Esophagus (tissue), 2 donors: ENCODE results near the gene CASZ1. TPM values are rescaled to one million over a fixed set of nuclear protein-coding genes. Genes with fewer than 3 reads are reported as not detected.

ENCODE experiments used
- H3K27ac ChIP-seq, 2 donors: one replicate each; pipeline ENCODE4 v1.5.1; 2013; ENCODE audit warnings: low read depth in 2 of 2, mild to moderate bottlenecking in 2 of 2, inconsistent platforms in 1 of 2, low read length in 1 of 2, moderate library complexity in 1 of 2
- H3K27me3 ChIP-seq, 2 donors: one replicate each; pipeline ENCODE4 v1.6.1; 2013; ENCODE audit warnings: low read length in 2 of 2, control low read depth in 1 of 2, mild to moderate bottlenecking in 1 of 2; ENCODE audit not compliant: insufficient read depth in 2 of 2, control insufficient read depth in 1 of 2
- H3K36me3 ChIP-seq, 2 donors: one replicate each; pipeline ENCODE4 v1.6.1; 2013; ENCODE audit warnings: low read length in 1 of 2; ENCODE audit not compliant: control insufficient read depth in 2 of 2, insufficient read depth in 2 of 2
- H3K4me1 ChIP-seq, 2 donors: one replicate each; pipeline ENCODE4 v1.6.1; 2013; ENCODE audit warnings: low read length in 1 of 2; ENCODE audit not compliant: control insufficient read depth in 2 of 2, insufficient read depth in 2 of 2
- H3K4me3 ChIP-seq, 2 donors: one replicate each; pipeline ENCODE4 v1.5.1; 2013; ENCODE audit warnings: low read length in 2 of 2, mild to moderate bottlenecking in 2 of 2, low read depth in 1 of 2, moderate library complexity in 1 of 2
- H3K9me3 ChIP-seq, 2 donors: one replicate each; pipeline ENCODE4 v1.6.1; 2013; ENCODE audit warnings: mild to moderate bottlenecking in 2 of 2, low read depth in 1 of 2, low read length in 1 of 2, moderate library complexity in 1 of 2; ENCODE audit not compliant: control insufficient read depth in 2 of 2, insufficient read depth in 1 of 2
- WGBS, 2 donors: extraction: QIAGEN DNeasy Blood & Tissue Kit; methylation state at CpG; one replicate each; pipeline ENCODE4 v1.1.7; 2013; 5-methylcytosine and 5-hydroxymethylcytosine counted together
- polyA plus RNA-seq, 2 donors: library from polyadenylated mRNA; stranded (reverse); fragments of 200-250 nt; gene quantifications; one replicate each; pipeline ENCODE4 v1.2.3, GENCODE V29; 2013
- donor health status: healthy with polysubstance abuse.
- donor health status: Bipolar disorder and iron deficiency.

CASZ1 gene
- polyA plus RNA-seq, 2 donors, result 10.8 to 18.1 TPM

DNA sequence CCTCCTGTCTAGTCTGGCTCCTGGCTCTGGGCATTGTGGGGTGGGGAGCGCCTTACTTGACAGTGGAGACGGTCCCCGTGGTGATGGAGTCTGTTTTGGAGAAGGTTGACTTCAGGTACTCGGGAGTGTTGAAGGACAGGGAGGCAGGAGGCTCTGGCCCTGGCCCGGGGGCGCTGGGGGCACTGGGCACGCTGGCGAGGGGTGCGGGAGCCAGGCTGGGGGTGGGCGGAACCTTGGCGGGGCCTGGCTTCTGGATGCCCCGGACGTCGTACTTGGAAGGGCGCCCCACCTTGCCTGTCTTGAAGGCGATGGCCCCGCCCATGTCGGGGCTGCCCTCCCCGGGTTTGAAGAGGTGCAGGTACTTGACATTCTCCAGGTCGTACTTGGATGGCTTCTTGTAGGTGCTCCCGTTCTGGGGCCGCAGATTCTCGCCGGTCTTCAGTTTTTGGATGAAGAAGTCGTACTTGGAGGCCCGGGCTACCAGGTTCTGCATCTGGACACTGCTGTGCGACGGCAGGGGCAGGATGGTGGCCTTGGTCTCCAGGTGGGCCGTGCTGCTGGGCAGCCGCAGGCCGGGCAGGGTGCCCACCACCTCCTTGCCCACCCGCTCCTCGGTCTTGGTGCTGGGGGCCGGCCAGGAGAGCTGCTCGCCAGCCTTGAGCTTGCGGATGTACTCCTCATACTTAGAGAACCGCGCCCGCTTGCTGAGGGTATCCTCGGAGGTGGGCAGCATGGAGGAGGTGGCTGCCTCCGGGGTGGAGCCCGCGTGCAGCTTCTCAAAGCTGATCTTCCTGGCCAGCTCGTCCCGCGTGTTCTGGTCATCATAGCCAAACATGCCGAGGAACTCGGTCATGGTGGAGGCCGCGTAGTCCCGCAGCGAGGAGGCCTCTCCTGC lies 136.6 kb downstream of the CASZ1 start:
- Histone ChIP-seq H3K9me3 (no peaks in the 10 kb centered on the region), H3K27ac (no peak overlapping the region), H3K4me1 (peaks cover 0 to 2% of the 10 kb centered on the region in 2 donors), H3K27me3 (no peaks in the 10 kb centered on the region), H3K4me3 (no peak overlapping the region), H3K36me3 (peaks cover 8 to 55% of the 10 kb centered on the region in 2 donors)
- WGBS, 2 donors, result 87 to 89% methylated on average over 52 of the region's 52 CpGs

- 92 to 95% methylated on average over 18 of the region's 18 CpGs for WGBS, 2 donors
- Histone ChIP-seq H3K4me1 (peaks cover 2 to 3% of the 10 kb centered on the region in 2 donors), H3K27ac (no peak overlapping the region), H3K36me3 (peaks cover 8 to 52% of the 10 kb centered on the region in 2 donors), H3K4me3 (no peak overlapping the region), H3K9me3 (no peaks in the 10 kb centered on the region), H3K27me3 (no peaks in the 10 kb centered on the region)
Observed at GRCh38 chr1:10659218-10659617, 137.2 kb downstream of the CASZ1 start.

- Histone ChIP-seq H3K27me3 (no peaks in the 10 kb centered on the region), H3K4me1 (peaks cover 2 to 3% of the 10 kb centered on the region in 2 donors), H3K9me3 (no peaks in the 10 kb centered on the region), H3K27ac (no peak overlapping the region), H3K36me3 (peaks cover 13 to 54% of the 10 kb centered on the region in 2 donors), H3K4me3 (no peak overlapping the region)
- 77 to 82% methylated on average over 19 of the region's 19 CpGs for WGBS, 2 donors
Observed at GRCh38 chr1:10658396-10659066, 137.9 kb downstream of the CASZ1 start.

GRCh38 chr1:10657088-10657847 lies 139.2 kb downstream of the CASZ1 start:
- H3K4me3 ChIP-seq, result no peak overlapping the region
- H3K36me3 ChIP-seq, result peaks cover 14 to 61% of the 10 kb centered on the region in 2 donors
- no peaks in the 10 kb centered on the region for H3K9me3 ChIP-seq
- H3K27ac ChIP-seq, result peak overlapping the region in 1 of 2 donors; percentile 22
- no peaks in the 10 kb centered on the region for H3K27me3 ChIP-seq
- peaks cover 0 to 5% of the 10 kb centered on the region in 2 donors for H3K4me1 ChIP-seq
- WGBS, 2 donors, result 78 to 81% methylated on average over 29 of the region's 29 CpGs

GRCh38 chr1:10656431-10656830 lies 140.0 kb downstream of the CASZ1 start:
- WGBS, 2 donors, result 92% methylated on average over 15 of the region's 15 CpGs
- H3K4me3 ChIP-seq, result no peak overlapping the region
- no peaks in the 10 kb centered on the region for H3K9me3 ChIP-seq
- H3K27me3 ChIP-seq, result no peaks in the 10 kb centered on the region
- H3K4me1 ChIP-seq, result peaks cover 0 to 5% of the 10 kb centered on the region in 2 donors
- H3K27ac ChIP-seq, result no peak overlapping the region
- peaks cover 14 to 64% of the 10 kb centered on the region in 2 donors for H3K36me3 ChIP-seq

DNA sequence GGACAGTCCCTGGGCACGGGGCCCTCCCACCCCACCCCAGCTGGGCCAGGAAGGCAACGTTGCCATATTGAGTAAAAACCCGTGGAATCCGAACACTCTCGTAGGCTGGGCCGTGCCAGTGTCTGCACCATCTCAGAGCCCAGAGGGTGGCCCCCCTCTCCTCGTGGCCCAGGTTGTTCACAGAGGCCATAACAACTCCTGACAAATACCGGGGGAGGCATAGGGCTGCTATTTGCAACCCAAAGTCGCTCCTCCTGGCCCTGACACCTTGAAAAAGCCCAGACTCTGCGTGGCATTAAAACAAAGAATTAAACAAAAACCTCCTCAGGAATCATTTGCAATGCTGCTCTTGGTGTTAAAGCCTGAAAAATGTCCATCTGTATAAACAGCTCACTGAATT lies 141.4 kb downstream of the CASZ1 start:
- no peaks in the 10 kb centered on the region for H3K27me3 ChIP-seq
- 80 to 82% methylated on average over 10 of the region's 10 CpGs for WGBS, 2 donors
- peaks cover 0 to 5% of the 10 kb centered on the region in 2 donors for H3K4me1 ChIP-seq
- no peak overlapping the region for H3K27ac ChIP-seq
- no peak overlapping the region for H3K4me3 ChIP-seq
- H3K9me3 ChIP-seq, result no peaks in the 10 kb centered on the region
- H3K36me3 ChIP-seq, result peaks cover 14 to 62% of the 10 kb centered on the region in 2 donors

DNA sequence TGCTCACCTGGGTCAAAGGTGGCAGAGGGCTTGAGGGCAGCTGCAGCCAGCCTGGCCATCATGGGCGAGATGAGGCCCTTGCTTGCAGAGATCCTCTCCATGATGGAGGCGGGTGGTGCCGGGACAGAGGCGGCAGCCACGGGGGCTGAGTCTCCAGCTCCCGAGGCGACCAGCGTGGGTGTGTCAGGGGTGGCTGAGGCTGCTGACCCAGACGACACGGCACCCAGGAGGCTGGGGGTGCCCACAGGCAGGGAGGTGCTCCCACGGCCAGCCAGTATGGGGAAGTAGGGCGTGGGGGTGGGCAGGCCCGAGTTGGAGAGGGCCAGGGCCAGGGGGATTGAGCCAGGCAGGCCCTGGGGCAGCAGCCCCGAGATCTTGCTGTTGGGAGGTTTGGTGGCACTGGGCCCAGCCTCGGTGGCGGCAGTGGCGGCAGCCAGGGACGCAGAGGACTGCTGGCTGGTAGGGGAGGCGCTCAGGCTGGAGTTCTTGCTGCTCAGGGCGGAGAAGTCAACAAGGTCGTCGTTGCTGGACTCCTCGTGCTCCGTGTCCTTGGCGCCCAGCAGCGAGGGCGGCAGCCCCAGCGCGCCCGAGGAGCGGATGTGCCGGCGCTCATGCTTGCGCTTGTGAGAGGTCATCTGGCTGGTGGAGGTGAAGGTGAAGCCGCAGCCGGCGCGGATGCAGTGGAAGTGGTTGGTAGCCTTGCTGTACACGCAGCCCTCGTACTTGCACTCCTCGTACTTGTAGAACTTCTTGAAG lies 142.9 kb downstream of the CASZ1 start:
- Histone ChIP-seq H3K36me3 (peaks cover 7 to 52% of the 10 kb centered on the region in 2 donors), H3K4me3 (no peak overlapping the region), H3K9me3 (no peaks in the 10 kb centered on the region), H3K27me3 (no peaks in the 10 kb centered on the region), H3K4me1 (peaks cover 0 to 5% of the 10 kb centered on the region in 2 donors), H3K27ac (no peak overlapping the region)
- 89 to 92% methylated on average over 41 of the region's 41 CpGs for WGBS, 2 donors

DNA sequence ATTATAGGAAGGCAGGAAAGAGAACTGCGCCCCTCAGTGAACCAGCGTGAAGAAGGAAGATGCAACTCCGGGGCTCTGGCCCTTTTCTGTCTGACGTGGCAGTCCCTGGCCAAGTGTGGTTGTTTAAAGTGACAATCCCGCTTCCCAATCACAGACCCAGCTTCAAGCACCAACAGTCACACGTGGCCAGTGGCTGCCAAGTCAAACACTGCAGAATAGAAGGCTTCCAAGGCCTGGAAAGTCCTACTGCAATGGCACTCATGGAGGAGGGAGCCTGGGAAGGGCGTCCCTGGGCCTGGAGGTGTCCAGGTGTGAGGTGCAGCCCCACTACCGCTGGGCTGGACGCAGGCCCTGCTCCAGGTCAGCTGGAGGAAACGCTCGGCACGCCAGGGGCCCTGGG lies 143.8 kb downstream of the CASZ1 start:
- Histone ChIP-seq H3K4me3 (no peak overlapping the region), H3K36me3 (peaks cover 7 to 52% of the 10 kb centered on the region in 2 donors), H3K27me3 (no peaks in the 10 kb centered on the region), H3K27ac (no peak overlapping the region), H3K9me3 (no peaks in the 10 kb centered on the region), H3K4me1 (peaks cover under 1 to 5% of the 10 kb centered on the region in 2 donors)
- 86% methylated on average over 12 of the region's 12 CpGs for WGBS, 2 donors

- Histone ChIP-seq H3K4me3 (no peak overlapping the region), H3K4me1 (peaks cover 4 to 5% of the 10 kb centered on the region in 2 donors), H3K27ac (no peak overlapping the region), H3K9me3 (no peaks in the 10 kb centered on the region), H3K27me3 (no peaks in the 10 kb centered on the region), H3K36me3 (peaks cover 7 to 52% of the 10 kb centered on the region in 2 donors)
- 58 to 69% methylated on average over 11 of the region's 11 CpGs for WGBS, 2 donors
Observed at GRCh38 chr1:10651793-10652192, 144.7 kb downstream of the CASZ1 start.
